Erythroblast (primary cell): ENCODE measurements around the gene AKAP13.

Experiments used
- GATA1 ChIP-seq: IDR thresholded peaks from 2 replicates; pipeline ENCODE4 v1.6.1; 2011; ENCODE audit warnings: low read depth, mild to moderate bottlenecking, control low read depth, low read length, moderate library complexity
- POLR2A ChIP-seq: IDR thresholded peaks from 2 replicates; pipeline ENCODE4 v1.6.1; 2011; ENCODE audit warnings: mild to moderate bottlenecking, low read length

DNA sequence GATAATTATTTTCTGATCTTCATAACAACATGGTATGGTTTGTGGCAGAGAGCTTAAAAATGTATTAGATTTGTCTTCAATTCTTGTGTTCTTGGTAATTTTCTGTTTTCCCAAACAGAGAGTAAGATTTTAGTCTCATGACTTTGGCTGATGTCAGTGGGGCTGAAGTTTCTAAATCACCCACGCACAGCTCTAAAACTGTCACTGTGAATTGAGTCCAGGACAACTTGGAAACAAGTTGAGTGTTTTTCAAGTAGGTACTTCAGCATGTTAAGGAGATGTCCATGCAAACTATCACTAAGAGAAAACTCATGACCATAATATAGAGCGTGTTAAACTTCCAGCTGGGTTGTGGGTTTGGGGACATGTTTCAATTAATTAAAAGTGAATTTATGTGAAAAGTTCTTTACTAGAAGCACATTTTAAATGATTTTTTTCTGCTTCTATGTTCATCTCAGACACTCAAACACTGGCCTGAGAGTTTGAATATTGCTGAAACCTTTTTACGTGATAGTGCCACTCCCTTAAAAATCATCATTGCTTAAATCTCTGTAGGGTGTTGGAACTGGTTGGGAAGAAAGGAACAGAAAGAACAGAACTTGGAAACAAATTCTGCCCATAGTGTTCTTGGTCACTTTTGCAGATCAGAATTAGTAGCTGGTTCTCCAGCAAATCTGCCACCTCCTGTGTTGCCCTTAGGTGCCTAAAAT is 324.5 kb downstream of the AKAP13 start:
- TF ChIP-seq POLR2A (no peak), GATA1 (no peak)
